A549 treated with CORT108297 at 1 μM for 4 hours (cell line): ENCODE measurements around the gene TIMP3. TPM values are rescaled to one million over a fixed set of nuclear protein-coding genes. Genes with fewer than 3 reads are reported as not detected.

Experiments
- total RNA-seq: library from RNA; stranded (reverse); fragments of 200-300 nt; extraction: Qiagen RNA extraction; gene quantifications from 5 replicates; pipeline ENCODE4 v1.2.3, GENCODE V29; 2022

TIMP3 gene
- 1.5 to 2.7 TPM (median 1.9 TPM) in 5 replicates for total RNA-seq

DNA sequence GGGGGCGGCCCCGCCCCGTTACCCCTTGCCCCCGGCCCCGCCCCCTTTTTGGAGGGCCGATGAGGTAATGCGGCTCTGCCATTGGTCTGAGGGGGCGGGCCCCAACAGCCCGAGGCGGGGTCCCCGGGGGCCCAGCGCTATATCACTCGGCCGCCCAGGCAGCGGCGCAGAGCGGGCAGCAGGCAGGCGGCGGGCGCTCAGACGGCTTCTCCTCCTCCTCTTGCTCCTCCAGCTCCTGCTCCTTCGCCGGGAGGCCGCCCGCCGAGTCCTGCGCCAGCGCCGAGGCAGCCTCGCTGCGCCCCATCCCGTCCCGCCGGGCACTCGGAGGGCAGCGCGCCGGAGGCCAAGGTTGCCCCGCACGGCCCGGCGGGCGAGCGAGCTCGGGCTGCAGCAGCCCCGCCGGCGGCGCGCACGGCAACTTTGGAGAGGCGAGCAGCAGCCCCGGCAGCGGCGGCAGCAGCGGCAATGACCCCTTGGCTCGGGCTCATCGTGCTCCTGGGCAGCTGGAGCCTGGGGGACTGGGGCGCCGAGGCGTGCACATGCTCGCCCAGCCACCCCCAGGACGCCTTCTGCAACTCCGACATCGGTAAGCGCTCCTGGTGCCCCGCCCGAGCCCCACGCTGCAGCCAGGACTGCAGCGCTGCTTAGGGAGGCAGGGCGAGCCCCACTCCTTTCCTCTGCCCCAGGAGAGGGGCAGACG lies at the start of gene TIMP3:
TIMP3 (plus strand) TSS at position 169 of the 700 bp plus-strand sequence; CDS start at position 466, 297 bp downstream.

